ENCODE results near the gene FAM174B. TPM values are rescaled to one million over a fixed set of nuclear protein-coding genes. Genes with fewer than 3 reads are reported as not detected.

The FAM174B gene
- total and polyA plus RNA-seq, 10 of the 15 experiments (the other 5 are each of a cell fraction or from before 2014, with no cell fraction given), result 0.71 to 15.9 (median 4.2) TPM

DNA sequence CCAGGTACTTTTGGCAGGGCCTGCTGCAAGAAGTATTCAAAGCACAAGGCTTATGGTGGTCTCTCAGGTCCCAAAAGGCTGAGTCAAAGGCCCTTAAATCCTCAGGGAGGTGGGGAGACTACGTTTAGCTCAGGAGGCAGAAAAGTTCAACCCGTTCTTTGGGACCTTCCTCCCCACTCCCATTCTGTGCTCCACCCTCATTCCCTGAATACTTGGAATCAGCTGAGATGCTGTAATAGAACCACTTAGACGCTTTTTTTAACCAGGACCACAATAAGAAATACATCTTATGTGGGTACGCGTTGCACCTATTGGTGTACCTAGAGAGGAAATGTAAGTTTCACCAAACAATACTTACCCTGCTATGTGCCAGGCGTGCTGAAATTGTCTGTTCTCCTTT lies 58.0 kb downstream of the FAM174B start (continued):
- no peak for TF ChIP-seq CBX5 (IDR thresholded peaks at IDR 0.05; ENCODE audit: low read depth)

DNA sequence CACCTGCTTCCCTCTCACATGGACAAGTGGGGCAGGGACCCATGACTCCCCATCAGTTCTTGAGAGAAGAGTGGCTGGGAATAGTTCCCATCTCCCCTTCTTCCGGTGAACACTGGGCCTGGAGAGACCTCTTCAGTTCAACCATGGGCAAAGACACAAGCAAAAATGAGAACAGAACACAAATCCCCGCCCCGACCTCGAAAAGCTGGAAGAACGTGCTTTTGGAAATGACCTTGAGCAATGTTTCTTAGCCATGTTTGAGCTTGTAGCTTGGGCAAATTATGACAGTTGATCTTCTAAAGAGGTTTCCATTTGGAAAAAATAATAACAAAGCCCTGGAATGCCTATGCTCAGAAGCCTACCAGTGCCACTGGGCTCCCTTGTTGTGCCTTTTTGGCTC lies 59.0 kb downstream of the FAM174B start:
- H3K4me2 ChIP-seq (ENCODE audit: control insufficient read depth, insufficient read depth), result no peak overlapping the region
- H3K4me1 ChIP-seq (ENCODE audit: control insufficient read depth, insufficient read depth, low read length), result no peaks in the 10 kb centered on the region
- in situ Hi-C loops (cut with MboI), result no loop called here
- TF ChIP-seq ZBTB4 (CRISPR knock-in tag; IDR thresholded peaks at IDR 0.05) (no peak), PRDM15 (CRISPR knock-in tag; IDR thresholded peaks at IDR 0.05) (no peak), ESRRA (IDR thresholded peaks at IDR 0.05; ENCODE audit: low read length) (no peak), FOXM1 (IDR thresholded peaks at IDR 0.05; ENCODE audit: low read depth, low read length) (no peak)
- FAIRE-seq, result no peak
- 33% methylated on average over 5 of the region's 5 CpGs for WGBS (ENCODE audit: insufficient coverage, insufficient replicate concordance, low lambda C conversion rate, missing lambda C conversion rate)
- no peaks in the 10 kb centered on the region for H3K79me2 ChIP-seq (ENCODE audit: control insufficient read depth, insufficient read depth, low read length)
- intact Hi-C loops (cut with micrococcal nuclease; ENCODE audit: unreplicated experiment), result no loop called here
- no peaks in the 10 kb centered on the region for H4K20me1 ChIP-seq (ENCODE audit: control insufficient read depth, insufficient read depth)
- H3K27ac ChIP-seq (ENCODE audit: control insufficient read depth, insufficient read depth), result no peak overlapping the region
- SMC1A ChIA-PET (ENCODE audit: uncharacterized antibody, unreplicated experiment), result no interaction called here
- CTCF ChIA-PET, result no interaction called here
- no TSS peak for BruUV-seq (replicated peaks)
- no peak overlapping the region for H2AFZ ChIP-seq (ENCODE audit: control insufficient read depth, low read depth, low read length)
- ATAC-seq, result no peak
- POLR2A ChIA-PET, result no interaction called here
- DNase-seq (ENCODE audit: low read depth, low spot score), result no peak
- no peaks in the 10 kb centered on the region for H3K36me3 ChIP-seq (ENCODE audit: control insufficient read depth in 2 of 2, insufficient read depth in 2 of 2, low read length in 1 of 2)
- H3K9me3 ChIP-seq (replicated peaks; ENCODE audit: control insufficient read depth, insufficient read depth, low read length), result no peaks in the 10 kb centered on the region
- no peak overlapping the region for H3K4me3 ChIP-seq
- H3K9ac ChIP-seq (ENCODE audit: control insufficient read depth, insufficient read depth, low read length), result no peak overlapping the region
- RAD21 ChIA-PET (ENCODE audit: unreplicated experiment), result no interaction called here
- no peaks in the 10 kb centered on the region; a peak in 1 of 4 replicates for H3K27me3 ChIP-seq (replicated peaks in 1 of 2; ENCODE audit: control insufficient read depth in 2 of 2, insufficient read depth in 2 of 2, low read length in 1 of 2)
